Neural progenitor cell (in vitro differentiated cells): ENCODE data around the gene FIBCD1. TPM values are rescaled to one million over a fixed set of nuclear protein-coding genes. Genes with fewer than 3 reads are reported as not detected.

Source experiments
- DNase-seq: peaks from one replicate; pipeline ENCODE4 v3.0.0-alpha.2; 2016; ENCODE audit warnings: low spot score
- H2AFZ ChIP-seq: fragments of 200-600 bp; sonication (generic); replicated peaks from 2 replicates; pipeline ENCODE4 v1.6.1; 2016; ENCODE audit warnings: antibody characterized with exemption
- H3F3A ChIP-seq: fragments of 200-600 bp; sonication (generic); 2 replicates; pipeline ENCODE4 v1.6.1; 2016; ENCODE audit warnings: antibody characterized with exemption, low read depth
- H3K27ac ChIP-seq: fragments of 200-600 bp; sonication (generic); 2 replicates; pipeline ENCODE4 v1.5.1; 2016; ENCODE audit warnings: mild to moderate bottlenecking
- H3K27me3 ChIP-seq: fragments of 200-600 bp; sonication (generic); 2 replicates; pipeline ENCODE4 v1.6.1; 2016; ENCODE audit warnings: mild to moderate bottlenecking, moderate library complexity
- H3K36me3 ChIP-seq: fragments of 200-600 bp; sonication (generic); 2 replicates; pipeline ENCODE4 v1.5.1; 2016
- H3K4me1 ChIP-seq: fragments of 200-600 bp; sonication (generic); 2 replicates; pipeline ENCODE4 v1.6.1; 2016; ENCODE audit warnings: mixed run types
- H3K4me2 ChIP-seq: fragments of 200-600 bp; sonication (generic); 2 replicates; pipeline ENCODE4 v1.6.1; 2016
- H3K4me3 ChIP-seq: fragments of 200-600 bp; sonication (generic); 2 replicates; pipeline ENCODE4 v1.5.1; 2016
- H3K79me2 ChIP-seq: fragments of 200-600 bp; sonication (generic); 2 replicates; pipeline ENCODE4 v1.6.1; 2016; ENCODE audit warnings: low read depth
- H3K9ac ChIP-seq: fragments of 200-600 bp; sonication (generic); 2 replicates; pipeline ENCODE4 v1.6.1; 2016
- H3K9me3 ChIP-seq: fragments of 200-600 bp; sonication (generic); 2 replicates; pipeline ENCODE4 v1.5.1; 2016; ENCODE audit warnings: low read depth
- H4K20me1 ChIP-seq: fragments of 200-600 bp; sonication (generic); 2 replicates; pipeline ENCODE4 v1.6.1; 2016; ENCODE audit warnings: low read depth
- H3K27ac Mint-ChIP-seq: 3 replicates; pipeline ENCODE4 v1.8.0; 2021; ENCODE audit warnings: mixed read lengths
- H3K27me3 Mint-ChIP-seq: 2 replicates; pipeline ENCODE4 v1.8.0; 2022; ENCODE audit warnings: low read depth, mild to moderate bottlenecking, inconsistent platforms, moderate library complexity, mixed read lengths; ENCODE audit not compliant: insufficient read depth
- H3K36me3 Mint-ChIP-seq: 3 replicates; pipeline ENCODE4 v1.8.0; 2021; ENCODE audit warnings: mixed read lengths
- H3K4me1 Mint-ChIP-seq: 3 replicates; pipeline ENCODE4 v1.8.0; 2021; ENCODE audit warnings: mixed read lengths
- H3K4me3 Mint-ChIP-seq: 3 replicates; pipeline ENCODE4 v1.8.0; 2021; ENCODE audit warnings: mild to moderate bottlenecking, moderate library complexity, mixed read lengths
- H3K9me3 Mint-ChIP-seq: 3 replicates; pipeline ENCODE4 v1.8.0; 2020; ENCODE audit warnings: mixed read lengths
- EZH2 ChIP-seq: fragments of 200-600 bp; sonication (generic); IDR thresholded peaks from 2 replicates; pipeline ENCODE4 v1.6.1; 2017; ENCODE audit warnings: antibody characterized with exemption, mild to moderate bottlenecking, moderate library complexity
- EZH2phosphoT487 ChIP-seq: fragments of 200-600 bp; sonication (generic); IDR thresholded peaks from 2 replicates; pipeline ENCODE4 v1.6.1; 2017; ENCODE audit warnings: antibody characterized with exemption
- total RNA-seq: library from RNA; depleted of rRNA; stranded (reverse); fragments of >200 nt; gene quantifications from 2 replicates; pipeline ENCODE4 v1.2.3, GENCODE V29; 2015; ENCODE audit warnings: low replicate concordance
- TF ChIP-seq, protein P1 (sequence below): fragments of 200-600 bp; sonication (generic); IDR thresholded peaks from 2 replicates; pipeline ENCODE4 v1.5.1; 2017; ENCODE audit warnings: antibody characterized with exemption, mild to moderate bottlenecking

The FIBCD1 gene
- total RNA-seq, 1 donor from 2014 or later = 1.8 TPM

DNA sequence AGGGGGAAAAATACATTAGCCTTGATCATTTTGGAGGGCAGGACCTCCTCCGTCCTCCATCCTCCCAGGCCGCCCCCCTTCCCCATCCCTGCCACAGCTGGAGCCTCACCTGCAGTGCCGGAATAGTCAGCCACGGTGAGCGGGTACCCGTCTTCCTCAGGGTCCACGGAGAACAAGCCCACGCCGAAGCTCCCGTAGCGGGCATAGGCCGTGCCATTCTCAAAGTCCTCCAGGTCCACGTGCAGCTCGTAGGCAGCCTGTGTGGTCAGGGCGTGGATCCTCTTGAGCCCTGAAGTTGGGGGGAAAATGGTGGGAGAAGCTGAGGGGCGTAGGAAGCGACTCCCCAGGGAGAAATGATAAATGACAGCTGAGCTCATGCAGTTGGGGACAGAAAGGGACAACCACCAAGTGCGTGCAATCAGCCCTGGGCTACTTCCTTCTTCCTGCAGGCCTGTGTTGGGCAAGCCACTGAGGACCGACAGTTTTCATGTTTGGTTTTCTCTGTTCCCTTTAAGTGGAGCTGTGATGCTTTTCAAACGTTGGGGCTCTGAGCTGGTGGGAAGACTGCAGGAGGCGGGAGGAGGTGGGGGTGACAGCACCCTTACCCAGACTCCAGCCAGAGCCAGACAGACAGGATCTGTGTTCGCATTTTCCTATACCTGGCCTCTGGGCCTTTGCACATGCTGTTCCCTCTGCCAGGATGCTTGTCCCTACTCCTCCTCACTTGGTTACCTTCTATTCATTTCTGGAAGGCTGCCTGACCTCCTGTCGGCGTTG is 33.7 kb downstream of the FIBCD1 start:
- H3K36me3 ChIP-seq = no peaks in the 10 kb centered on the region
- no peak overlapping the region for H3K4me2 ChIP-seq
- H3K9ac ChIP-seq = no peak overlapping the region
- Mint-ChIP-seq H3K4me1 (peaks cover 5% of the 10 kb centered on the region), H3K36me3 (no peaks in the 10 kb centered on the region), H3K27ac (no peak overlapping the region), H3K4me3 (no peak overlapping the region), H3K9me3 (no peaks in the 10 kb centered on the region), H3K27me3 (peaks cover 2% of the 10 kb centered on the region)
- no peak overlapping the region for H3K4me3 ChIP-seq
- peaks cover 4% of the 10 kb centered on the region for H3K4me1 ChIP-seq
- H3K79me2 ChIP-seq = no peaks in the 10 kb centered on the region
- no peak overlapping the region for H3K27ac ChIP-seq
- H3K27me3 ChIP-seq = no peaks in the 10 kb centered on the region
- H3K9me3 ChIP-seq = no peaks in the 10 kb centered on the region
- no peak overlapping the region for H2AFZ ChIP-seq
- no peak for DNase-seq
- no peak for TF ChIP-seq EZH2phosphoT487
- no peaks in the 10 kb centered on the region for H4K20me1 ChIP-seq
- H3F3A ChIP-seq = peaks cover 3% of the 10 kb centered on the region

DNA sequence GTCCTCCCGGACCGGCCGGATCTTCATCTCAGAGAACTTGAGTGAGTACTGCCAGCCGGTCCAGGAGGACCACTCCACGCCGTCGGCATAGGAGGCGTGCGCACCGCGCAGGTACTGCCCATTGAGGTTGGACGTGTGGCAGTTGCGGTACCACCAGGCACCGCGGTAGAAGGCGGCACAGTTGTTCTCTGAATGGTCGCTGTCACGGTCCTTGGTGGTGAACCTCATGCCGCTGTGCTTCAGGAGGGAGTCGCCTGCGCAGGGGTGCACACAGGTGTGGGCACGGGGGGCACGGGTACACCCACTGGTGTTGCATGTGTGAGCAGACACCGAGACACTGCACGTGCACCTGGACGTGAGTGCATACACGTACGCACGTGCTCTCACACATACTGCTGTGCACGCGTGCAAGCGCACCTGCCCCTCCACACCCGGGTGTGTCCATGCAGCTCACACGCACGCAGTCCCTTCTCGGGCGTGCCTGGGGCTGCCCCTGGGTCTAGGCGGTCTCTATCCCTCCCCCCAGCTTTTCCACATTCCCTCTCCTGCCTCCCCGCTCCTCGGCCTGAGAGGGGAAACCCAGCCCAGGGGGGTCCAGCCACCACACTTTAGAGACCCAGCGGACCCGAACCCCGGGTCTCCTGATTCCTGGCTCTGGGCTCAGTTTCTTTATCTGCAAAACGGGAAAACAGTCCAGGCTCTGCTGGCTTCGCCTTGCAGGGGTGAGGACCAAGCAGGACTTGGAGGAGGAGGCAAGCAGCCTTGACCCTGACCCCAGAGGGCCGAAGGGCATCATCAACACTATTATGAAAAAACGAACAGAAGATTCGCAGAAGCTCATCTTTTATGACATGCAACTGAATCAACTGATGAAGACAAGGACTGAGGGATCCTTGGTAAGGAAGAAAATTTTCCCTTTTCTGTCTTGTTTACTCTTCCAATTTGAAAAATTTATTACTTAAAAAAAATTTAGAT is 34.7 kb downstream of the FIBCD1 start:
- Histone ChIP-seq H3K4me2 (no peak overlapping the region), H3K79me2 (no peaks in the 10 kb centered on the region), H3K4me1 (peaks cover 4% of the 10 kb centered on the region), H3F3A (peaks cover 3% of the 10 kb centered on the region), H3K9me3 (no peaks in the 10 kb centered on the region), H3K36me3 (no peaks in the 10 kb centered on the region), H4K20me1 (no peaks in the 10 kb centered on the region), H2AFZ (no peak overlapping the region), H3K27ac (no peak overlapping the region), H3K27me3 (no peaks in the 10 kb centered on the region), H3K4me3 (no peak overlapping the region), H3K9ac (no peak overlapping the region)
- H3K27me3 Mint-ChIP-seq = peaks cover 2% of the 10 kb centered on the region
- H3K4me1 Mint-ChIP-seq = peaks cover 7% of the 10 kb centered on the region
- TF ChIP-seq EZH2phosphoT487 = no peak
- TF ChIP-seq, protein P1, sequence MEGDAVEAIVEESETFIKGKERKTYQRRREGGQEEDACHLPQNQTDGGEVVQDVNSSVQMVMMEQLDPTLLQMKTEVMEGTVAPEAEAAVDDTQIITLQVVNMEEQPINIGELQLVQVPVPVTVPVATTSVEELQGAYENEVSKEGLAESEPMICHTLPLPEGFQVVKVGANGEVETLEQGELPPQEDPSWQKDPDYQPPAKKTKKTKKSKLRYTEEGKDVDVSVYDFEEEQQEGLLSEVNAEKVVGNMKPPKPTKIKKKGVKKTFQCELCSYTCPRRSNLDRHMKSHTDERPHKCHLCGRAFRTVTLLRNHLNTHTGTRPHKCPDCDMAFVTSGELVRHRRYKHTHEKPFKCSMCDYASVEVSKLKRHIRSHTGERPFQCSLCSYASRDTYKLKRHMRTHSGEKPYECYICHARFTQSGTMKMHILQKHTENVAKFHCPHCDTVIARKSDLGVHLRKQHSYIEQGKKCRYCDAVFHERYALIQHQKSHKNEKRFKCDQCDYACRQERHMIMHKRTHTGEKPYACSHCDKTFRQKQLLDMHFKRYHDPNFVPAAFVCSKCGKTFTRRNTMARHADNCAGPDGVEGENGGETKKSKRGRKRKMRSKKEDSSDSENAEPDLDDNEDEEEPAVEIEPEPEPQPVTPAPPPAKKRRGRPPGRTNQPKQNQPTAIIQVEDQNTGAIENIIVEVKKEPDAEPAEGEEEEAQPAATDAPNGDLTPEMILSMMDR = no peak
- TF ChIP-seq EZH2 = no peak
- H3K4me3 Mint-ChIP-seq = no peak overlapping the region
- H3K9me3 Mint-ChIP-seq = no peaks in the 10 kb centered on the region
- H3K27ac Mint-ChIP-seq = no peak overlapping the region
- no peaks in the 10 kb centered on the region for H3K36me3 Mint-ChIP-seq
- DNase-seq = no peak

DNA sequence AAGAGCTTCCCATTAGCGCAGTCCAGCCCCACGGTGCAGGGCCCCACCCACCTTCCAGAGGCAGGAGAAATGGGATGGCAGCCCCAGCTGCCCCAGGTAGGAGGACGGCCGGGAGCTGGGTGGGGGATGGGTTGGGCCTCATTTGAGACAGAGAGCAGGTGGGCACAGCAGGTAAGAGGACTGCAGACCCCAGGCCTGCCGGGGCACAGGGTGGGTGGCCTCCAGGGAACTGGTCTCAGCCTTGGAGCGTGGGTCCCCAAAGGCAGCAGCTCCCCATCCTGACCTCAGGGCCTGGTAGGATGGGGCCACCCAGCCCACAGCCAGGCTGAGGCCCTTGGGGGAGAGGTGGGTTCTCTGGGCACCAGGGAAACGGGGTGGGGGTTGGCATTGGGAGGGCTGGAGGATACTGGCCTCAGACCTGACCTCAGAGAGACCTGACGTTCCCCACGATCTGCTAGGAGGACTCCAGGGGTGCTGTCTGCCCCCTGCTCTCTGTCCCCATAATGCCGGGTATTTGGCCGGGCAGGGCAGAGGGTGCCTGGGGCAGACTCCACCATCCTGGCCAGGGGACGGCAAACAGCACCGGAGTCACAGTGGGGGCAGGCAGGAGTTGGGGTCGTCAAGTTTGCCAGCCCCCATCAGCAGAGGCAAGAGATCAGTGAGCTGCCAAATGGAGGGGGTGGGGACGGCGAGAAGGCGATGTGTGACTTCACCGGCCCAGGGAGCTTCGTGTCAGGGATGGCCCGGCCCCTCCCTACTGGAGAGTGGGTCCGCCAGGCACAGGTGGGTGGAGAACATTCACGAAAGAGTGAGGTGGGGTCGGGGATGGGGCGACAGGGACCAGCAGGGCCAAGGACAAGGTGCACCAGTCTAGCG is 35.6 kb downstream of the FIBCD1 start:
- TF ChIP-seq EZH2phosphoT487 (no peak), EZH2 (no peak)
- TF ChIP-seq, protein P1 = no peak
- peaks cover 3% of the 10 kb centered on the region for H3F3A ChIP-seq
- no peaks in the 10 kb centered on the region for H3K36me3 Mint-ChIP-seq
- no peaks in the 10 kb centered on the region for H3K9me3 Mint-ChIP-seq
- H3K4me1 Mint-ChIP-seq = peaks cover 7% of the 10 kb centered on the region
- H3K79me2 ChIP-seq = no peaks in the 10 kb centered on the region
- H3K4me3 ChIP-seq = no peak overlapping the region
- H3K27ac ChIP-seq = no peak overlapping the region
- peaks cover 2% of the 10 kb centered on the region for H3K27me3 Mint-ChIP-seq
- DNase-seq = no peak
- no peak overlapping the region for H3K9ac ChIP-seq
- H3K9me3 ChIP-seq = no peaks in the 10 kb centered on the region
- H3K4me3 Mint-ChIP-seq = no peak overlapping the region
- H3K27ac Mint-ChIP-seq = no peak overlapping the region
- H3K4me1 ChIP-seq = peaks cover 4% of the 10 kb centered on the region
- H3K4me2 ChIP-seq = no peak overlapping the region
- no peaks in the 10 kb centered on the region for H3K27me3 ChIP-seq
- H4K20me1 ChIP-seq = no peaks in the 10 kb centered on the region
- H2AFZ ChIP-seq = no peak overlapping the region
- H3K36me3 ChIP-seq = no peaks in the 10 kb centered on the region
